NCI-H82 (cell line): Measurements from ENCODE around the gene SKIC2.
A peak's percentile ranks its signal among the peaks of the same experiment; 100 is the strongest.
"Not testable (repeated sequence)": the region's sequence is repeated elsewhere in the genome, so short reads cannot be mapped to it uniquely, and the experiment has no call there.

Source experiments
- DNase-seq: peaks from one replicate; lab custom pipeline; 2025; lab: John Stamatoyannopoulos, UW

SKIC2 gene

GRCh38 chr6:32004864-32005537 is 46.0 kb downstream of the SKIC2 start:
- DNase-seq: not testable (repeated sequence)

DNA sequence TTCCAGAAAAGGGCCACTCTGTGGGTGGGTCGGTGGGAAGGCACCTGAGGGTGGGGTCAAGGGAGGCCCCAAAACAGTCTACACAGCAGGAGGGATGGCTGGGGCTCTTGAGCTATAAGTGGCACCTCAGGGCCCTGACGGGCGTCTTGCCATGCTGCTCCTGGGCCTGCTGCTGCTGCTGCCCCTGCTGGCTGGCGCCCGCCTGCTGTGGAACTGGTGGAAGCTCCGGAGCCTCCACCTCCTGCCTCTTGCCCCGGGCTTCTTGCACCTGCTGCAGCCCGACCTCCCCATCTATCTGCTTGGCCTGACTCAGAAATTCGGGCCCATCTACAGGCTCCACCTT is 46.5 kb downstream of the SKIC2 start:
- DNase-seq: not testable (repeated sequence)

DNA sequence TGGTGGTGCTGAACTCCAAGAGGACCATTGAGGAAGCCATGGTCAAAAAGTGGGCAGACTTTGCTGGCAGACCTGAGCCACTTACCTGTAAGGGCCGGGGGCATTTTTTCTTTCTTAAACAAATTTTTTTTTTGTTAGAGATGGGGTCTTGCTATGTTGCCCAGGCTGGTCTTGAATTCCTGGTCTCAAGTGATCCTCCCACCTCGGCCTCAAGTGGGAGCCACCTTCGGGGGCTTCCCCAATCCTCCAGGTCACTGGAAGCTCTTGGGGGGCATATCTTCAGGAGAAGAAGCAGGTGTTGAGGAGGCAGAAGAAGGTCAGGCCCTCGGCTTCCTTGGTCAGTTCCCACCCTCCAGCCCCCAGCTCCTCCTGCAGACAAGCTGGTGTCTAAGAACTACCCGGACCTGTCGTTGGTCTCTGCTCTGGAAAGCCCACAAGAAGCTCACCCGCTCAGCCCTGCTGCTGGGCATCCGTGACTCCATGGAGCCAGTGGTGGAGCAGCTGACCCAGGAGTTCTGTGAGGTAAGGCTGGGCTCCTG is 47.1 kb downstream of the SKIC2 start:
- DNase-seq: not testable (repeated sequence)

DNA sequence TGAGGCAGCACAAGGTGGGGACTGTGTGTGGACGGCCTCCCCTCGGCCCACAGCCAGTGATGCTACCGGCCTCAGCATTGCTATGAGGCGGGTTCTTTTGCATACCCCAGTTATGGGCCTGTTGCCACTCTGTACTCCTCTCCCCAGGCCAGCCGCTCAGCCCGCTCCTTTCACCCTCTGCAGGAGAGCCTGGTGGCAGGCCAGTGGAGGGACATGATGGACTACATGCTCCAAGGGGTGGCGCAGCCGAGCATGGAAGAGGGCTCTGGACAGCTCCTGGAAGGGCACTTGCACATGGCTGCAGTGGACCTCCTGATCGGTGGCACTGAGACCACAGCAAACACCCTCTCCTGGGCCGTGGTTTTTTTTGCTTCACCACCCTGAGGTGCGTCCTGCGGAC is 48.1 kb downstream of the SKIC2 start:
- DNase-seq: not testable (repeated sequence)

- DNase-seq: not testable (repeated sequence)
Observed at GRCh38 chr6:32008037-32008436, 49.1 kb downstream of the SKIC2 start.

- DNase-seq: peak; percentile 89
Observed at GRCh38 chr6:32008616-32009015, 49.6 kb downstream of the SKIC2 start.

- DNase-seq: not testable (repeated sequence)
Observed at GRCh38 chr6:32009537-32009936, 50.6 kb downstream of the SKIC2 start.

GRCh38 chr6:32010856-32011530 is 52.0 kb downstream of the SKIC2 start:
- not testable (repeated sequence) for DNase-seq

DNA sequence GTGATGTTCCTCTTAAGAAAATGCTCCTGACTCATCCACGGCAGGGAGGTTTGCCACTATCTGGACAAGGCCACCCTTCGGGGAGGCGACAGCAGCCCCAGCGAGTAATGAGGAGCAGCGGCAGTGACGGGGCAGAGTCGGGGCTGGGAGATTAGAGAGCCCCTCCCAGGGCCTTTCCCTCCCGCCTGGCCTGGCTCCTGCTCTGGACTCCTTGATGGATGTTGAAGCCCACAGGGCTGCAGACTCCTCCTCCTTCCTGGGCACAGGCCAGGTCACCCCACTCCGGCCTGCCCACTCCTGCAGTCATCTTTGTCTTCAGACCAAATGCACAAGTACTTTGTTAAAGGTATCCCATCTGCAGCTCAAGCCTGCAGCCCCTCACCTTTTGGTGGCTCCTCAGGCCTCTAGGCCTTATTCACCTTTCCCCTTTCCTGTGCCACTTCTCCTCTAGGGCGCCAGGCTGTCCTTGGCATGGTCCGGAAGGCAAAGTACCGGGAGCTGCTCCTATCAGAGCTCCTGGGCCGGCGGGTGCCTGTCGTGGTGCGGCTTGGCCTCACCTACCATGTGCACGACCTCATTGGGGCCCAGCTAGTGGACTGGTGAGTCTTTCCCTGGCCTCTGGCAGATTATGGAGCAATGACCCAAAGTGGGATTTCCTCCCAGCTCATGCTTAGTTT is 54.1 kb downstream of the SKIC2 start:
- DNase-seq: not testable (repeated sequence)

DNA sequence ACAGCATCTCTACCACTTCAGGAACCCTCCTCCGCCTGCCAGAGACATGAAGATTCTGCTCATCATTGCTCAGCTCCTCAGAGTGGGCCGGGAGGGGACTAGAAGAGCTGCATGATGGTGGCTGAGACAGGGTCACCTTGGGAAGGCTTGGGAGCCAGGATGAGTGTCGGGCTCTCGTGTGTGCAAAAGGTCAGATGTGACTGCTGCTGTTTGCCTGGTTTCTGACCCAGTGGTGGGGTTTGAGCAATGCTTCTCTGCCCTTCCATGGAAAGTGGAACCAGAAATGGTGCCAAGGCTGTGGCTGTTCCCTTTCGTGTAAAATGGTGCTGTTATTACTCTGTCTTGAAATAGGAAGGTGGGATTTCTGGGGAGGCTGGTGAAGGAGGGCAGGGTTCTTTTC is 54.8 kb downstream of the SKIC2 start:
- DNase-seq: not testable (repeated sequence)

DNA sequence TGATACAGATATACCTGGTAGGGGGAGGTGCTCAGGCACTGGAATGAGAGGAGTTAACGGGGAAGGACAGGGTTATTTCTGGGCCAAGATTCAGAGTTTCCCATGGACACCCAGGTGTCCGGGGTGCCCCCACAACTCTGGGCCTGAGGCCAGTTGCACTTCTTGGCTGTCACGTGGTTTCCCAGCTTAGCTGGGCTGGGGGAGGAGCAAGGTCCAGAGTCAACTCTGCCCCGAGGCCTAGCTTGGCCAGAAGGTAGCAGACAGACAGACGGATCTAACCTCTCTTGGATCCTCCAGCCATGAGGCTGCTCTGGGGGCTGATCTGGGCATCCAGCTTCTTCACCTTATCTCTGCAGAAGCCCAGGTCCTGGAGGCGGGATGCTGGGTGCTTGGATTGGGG is 55.6 kb downstream of the SKIC2 start, which contains the start of gene C4B:
Gene C4B (plus strand): TSS at position 249 of the 400 bp plus-strand sequence. CDS start 51 bp downstream, at position 300.
- DNase-seq: not testable (repeated sequence)
